ENCODE measurements around the gene CCDC121.

DNA sequence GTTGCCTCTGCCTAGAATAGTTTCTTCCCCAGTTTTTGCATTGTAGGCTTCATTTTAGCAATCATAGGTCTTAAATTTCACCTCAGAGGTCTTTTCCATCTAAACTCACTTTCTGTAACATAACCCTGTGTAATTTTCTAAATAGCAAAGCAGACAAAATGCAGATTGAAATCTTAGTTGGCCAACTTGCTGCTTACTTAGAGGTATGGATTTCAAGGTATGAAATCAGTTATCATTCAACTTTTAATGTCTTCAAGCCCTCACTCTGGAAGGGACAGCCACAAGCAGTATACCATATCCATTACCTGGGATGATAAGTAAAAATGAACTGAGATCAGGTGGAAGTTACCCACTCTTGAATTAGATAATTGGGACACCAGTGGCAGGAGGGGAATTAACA, 3.9 kb downstream of the CCDC121 start:
- TF ChIP-seq, protein P1, sequence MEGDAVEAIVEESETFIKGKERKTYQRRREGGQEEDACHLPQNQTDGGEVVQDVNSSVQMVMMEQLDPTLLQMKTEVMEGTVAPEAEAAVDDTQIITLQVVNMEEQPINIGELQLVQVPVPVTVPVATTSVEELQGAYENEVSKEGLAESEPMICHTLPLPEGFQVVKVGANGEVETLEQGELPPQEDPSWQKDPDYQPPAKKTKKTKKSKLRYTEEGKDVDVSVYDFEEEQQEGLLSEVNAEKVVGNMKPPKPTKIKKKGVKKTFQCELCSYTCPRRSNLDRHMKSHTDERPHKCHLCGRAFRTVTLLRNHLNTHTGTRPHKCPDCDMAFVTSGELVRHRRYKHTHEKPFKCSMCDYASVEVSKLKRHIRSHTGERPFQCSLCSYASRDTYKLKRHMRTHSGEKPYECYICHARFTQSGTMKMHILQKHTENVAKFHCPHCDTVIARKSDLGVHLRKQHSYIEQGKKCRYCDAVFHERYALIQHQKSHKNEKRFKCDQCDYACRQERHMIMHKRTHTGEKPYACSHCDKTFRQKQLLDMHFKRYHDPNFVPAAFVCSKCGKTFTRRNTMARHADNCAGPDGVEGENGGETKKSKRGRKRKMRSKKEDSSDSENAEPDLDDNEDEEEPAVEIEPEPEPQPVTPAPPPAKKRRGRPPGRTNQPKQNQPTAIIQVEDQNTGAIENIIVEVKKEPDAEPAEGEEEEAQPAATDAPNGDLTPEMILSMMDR (IDR thresholded peaks at IDR 0.05), result no peak
- TF ChIP-seq ZFX (IDR thresholded peaks at IDR 0.05; ENCODE audit: borderline replicate concordance), result no peak
